ENCODE data around the gene RETREG2.

Gene RETREG2

DNA sequence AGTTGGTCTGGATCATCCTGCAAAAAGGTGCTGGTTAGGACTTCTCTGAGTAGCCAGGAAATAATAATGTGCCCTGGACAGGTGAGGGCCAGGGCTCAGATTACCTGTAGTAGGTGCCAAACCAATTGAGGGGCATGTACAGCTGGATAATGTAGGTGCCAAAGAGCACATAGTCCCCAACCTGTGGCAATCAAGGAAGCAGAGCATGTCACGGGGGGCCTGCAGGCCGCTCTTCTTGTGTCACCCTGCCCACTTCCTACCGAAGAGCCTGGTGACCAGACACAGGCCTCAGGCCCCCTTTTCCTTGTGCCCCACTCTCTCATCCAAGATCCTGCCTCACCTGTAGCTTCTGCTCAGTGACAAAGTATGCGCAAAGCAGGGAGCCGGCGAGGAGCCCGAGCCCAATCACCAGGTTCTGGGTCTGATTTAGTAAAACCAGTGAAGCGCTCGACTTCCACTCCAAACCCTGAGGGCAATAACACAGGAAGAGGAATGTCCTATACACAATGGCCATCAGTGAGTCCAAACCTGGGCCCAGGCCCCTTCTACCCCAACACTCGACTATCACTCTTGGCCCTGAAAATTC lies 35.5 kb downstream of the RETREG2 start:
- Histone ChIP-seq H3K9ac (ENCODE audit: low read length) (no peak overlapping the region), H3K4me3 (ENCODE audit: low read length) (no peak overlapping the region), H3K4me1 (ENCODE audit: low read length) (peaks cover 9% of the 10 kb centered on the region), H3K79me2 (ENCODE audit: low read length) (peaks cover 6% of the 10 kb centered on the region; the same call in 1 of the 2 replicates), H4K20me1 (ENCODE audit: insufficient read depth, low read length) (no peaks in the 10 kb centered on the region), H2AFZ (ENCODE audit: low read length) (no peak overlapping the region), H3K36me3 (replicated peaks; ENCODE audit: insufficient read depth, low read length) (no peaks in the 10 kb centered on the region), H3K27me3 (replicated peaks; ENCODE audit: insufficient read depth, low read length) (no peaks in the 10 kb centered on the region), H3K9me3 (replicated peaks; ENCODE audit: insufficient read depth, low read length) (no peaks in the 10 kb centered on the region), H3K27ac (ENCODE audit: low read length) (no peak overlapping the region), H3F3A (ENCODE audit: insufficient read depth, low read length) (peaks cover 10% of the 10 kb centered on the region; the same call in 1 of the 2 replicates), H3K4me2 (ENCODE audit: low read depth, low read length) (no peak overlapping the region), H3K9me2 (replicated peaks; ENCODE audit: insufficient read depth, low read length) (no peaks in the 10 kb centered on the region)
- TF ChIP-seq EZH2 (optimal IDR thresholded peaks at IDR 0.05; ENCODE audit: low read depth, low read length) (no peak), EZH2phosphoT487 (IDR thresholded peaks at IDR 0.05; ENCODE audit: low read length) (no peak)
- TF ChIP-seq, protein P1, sequence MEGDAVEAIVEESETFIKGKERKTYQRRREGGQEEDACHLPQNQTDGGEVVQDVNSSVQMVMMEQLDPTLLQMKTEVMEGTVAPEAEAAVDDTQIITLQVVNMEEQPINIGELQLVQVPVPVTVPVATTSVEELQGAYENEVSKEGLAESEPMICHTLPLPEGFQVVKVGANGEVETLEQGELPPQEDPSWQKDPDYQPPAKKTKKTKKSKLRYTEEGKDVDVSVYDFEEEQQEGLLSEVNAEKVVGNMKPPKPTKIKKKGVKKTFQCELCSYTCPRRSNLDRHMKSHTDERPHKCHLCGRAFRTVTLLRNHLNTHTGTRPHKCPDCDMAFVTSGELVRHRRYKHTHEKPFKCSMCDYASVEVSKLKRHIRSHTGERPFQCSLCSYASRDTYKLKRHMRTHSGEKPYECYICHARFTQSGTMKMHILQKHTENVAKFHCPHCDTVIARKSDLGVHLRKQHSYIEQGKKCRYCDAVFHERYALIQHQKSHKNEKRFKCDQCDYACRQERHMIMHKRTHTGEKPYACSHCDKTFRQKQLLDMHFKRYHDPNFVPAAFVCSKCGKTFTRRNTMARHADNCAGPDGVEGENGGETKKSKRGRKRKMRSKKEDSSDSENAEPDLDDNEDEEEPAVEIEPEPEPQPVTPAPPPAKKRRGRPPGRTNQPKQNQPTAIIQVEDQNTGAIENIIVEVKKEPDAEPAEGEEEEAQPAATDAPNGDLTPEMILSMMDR (IDR thresholded peaks at IDR 0.05; ENCODE audit: low read length): no peak
- DNase-seq: no peak

DNA sequence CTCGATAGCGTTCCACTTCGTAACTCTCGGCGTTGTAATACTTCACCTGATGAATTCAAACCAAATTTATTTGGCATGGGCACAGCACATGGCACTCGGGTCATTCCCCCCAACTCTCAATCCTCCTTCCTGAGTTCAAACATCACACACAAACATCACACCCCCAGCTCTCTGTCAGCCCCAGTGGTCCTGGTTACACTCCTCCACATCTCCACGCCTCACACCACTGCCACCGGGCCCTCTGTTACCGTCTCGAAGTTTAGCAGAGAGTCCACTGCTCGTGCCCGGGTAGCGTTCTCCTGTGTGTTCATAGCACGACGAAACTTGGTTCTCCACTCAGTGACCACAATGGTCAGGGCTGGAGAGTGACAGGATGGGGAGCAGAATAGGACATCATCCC lies 36.1 kb downstream of the RETREG2 start:
- Histone ChIP-seq H3K4me2 (ENCODE audit: low read depth, low read length) (no peak overlapping the region), H3K36me3 (replicated peaks; ENCODE audit: insufficient read depth, low read length) (no peaks in the 10 kb centered on the region), H3K9me3 (replicated peaks; ENCODE audit: insufficient read depth, low read length) (no peaks in the 10 kb centered on the region), H3K27me3 (replicated peaks; ENCODE audit: insufficient read depth, low read length) (no peaks in the 10 kb centered on the region), H3K9ac (ENCODE audit: low read length) (no peak overlapping the region), H3K27ac (ENCODE audit: low read length) (no peak overlapping the region), H4K20me1 (ENCODE audit: insufficient read depth, low read length) (no peaks in the 10 kb centered on the region), H3K4me3 (ENCODE audit: low read length) (no peak overlapping the region), H3K79me2 (ENCODE audit: low read length) (peaks cover 6% of the 10 kb centered on the region; the same call in 1 of the 2 replicates), H2AFZ (ENCODE audit: low read length) (no peak overlapping the region), H3F3A (ENCODE audit: insufficient read depth, low read length) (peaks cover 12% of the 10 kb centered on the region; the same call in 1 of the 2 replicates), H3K9me2 (replicated peaks; ENCODE audit: insufficient read depth, low read length) (no peaks in the 10 kb centered on the region), H3K4me1 (ENCODE audit: low read length) (peaks cover 10% of the 10 kb centered on the region)
- no peak for DNase-seq
- TF ChIP-seq EZH2 (optimal IDR thresholded peaks at IDR 0.05; ENCODE audit: low read depth, low read length) (no peak), EZH2phosphoT487 (IDR thresholded peaks at IDR 0.05; ENCODE audit: low read length) (no peak)
- TF ChIP-seq, protein P1 (IDR thresholded peaks at IDR 0.05; ENCODE audit: low read length): no peak

DNA sequence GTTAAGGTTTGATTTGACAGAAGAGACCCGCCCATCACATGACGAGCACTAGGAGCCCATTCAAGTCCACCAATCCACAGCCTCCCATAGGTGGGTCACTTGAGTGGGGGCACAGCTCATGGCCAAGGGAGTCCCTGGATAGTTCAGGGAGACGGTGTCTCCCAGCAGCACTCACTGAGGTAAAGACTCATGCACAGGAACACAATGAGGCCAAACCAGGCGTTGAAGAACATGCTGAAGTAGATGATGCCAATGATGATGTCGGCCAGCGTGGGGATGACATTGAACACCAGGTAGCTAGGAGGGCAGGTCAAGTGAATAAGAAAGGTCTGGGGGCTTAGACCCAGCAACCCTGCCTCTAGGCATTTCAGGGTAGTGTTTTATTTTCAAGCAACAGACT lies 36.7 kb downstream of the RETREG2 start:
- Histone ChIP-seq H3K36me3 (replicated peaks; ENCODE audit: insufficient read depth, low read length) (no peaks in the 10 kb centered on the region), H3K9me3 (replicated peaks; ENCODE audit: insufficient read depth, low read length) (no peaks in the 10 kb centered on the region), H3K9me2 (replicated peaks; ENCODE audit: insufficient read depth, low read length) (no peaks in the 10 kb centered on the region), H4K20me1 (ENCODE audit: insufficient read depth, low read length) (no peaks in the 10 kb centered on the region), H3F3A (ENCODE audit: insufficient read depth, low read length) (peaks cover 17% of the 10 kb centered on the region; the same call in 1 of the 2 replicates), H3K79me2 (ENCODE audit: low read length) (peaks cover 6% of the 10 kb centered on the region; the same call in 1 of the 2 replicates), H3K27me3 (replicated peaks; ENCODE audit: insufficient read depth, low read length) (no peaks in the 10 kb centered on the region), H3K4me1 (ENCODE audit: low read length) (peaks cover 13% of the 10 kb centered on the region), H3K4me2 (ENCODE audit: low read depth, low read length) (no peak overlapping the region), H3K4me3 (ENCODE audit: low read length) (no peak overlapping the region), H2AFZ (ENCODE audit: low read length) (no peak overlapping the region), H3K27ac (ENCODE audit: low read length) (no peak overlapping the region), H3K9ac (ENCODE audit: low read length) (no peak overlapping the region)
- no peak for TF ChIP-seq EZH2phosphoT487 (IDR thresholded peaks at IDR 0.05; ENCODE audit: low read length)
- TF ChIP-seq, protein P1 (IDR thresholded peaks at IDR 0.05; ENCODE audit: low read length): no peak
- TF ChIP-seq EZH2 (optimal IDR thresholded peaks at IDR 0.05; ENCODE audit: low read depth, low read length): no peak
- DNase-seq: no peak

All from MM.1S (cell line).